BLaER1 (cell line): ENCODE data around the gene RPAP3.
A peak's percentile ranks its signal among the peaks of the same experiment; 100 is the strongest.

Experiments used
- H3K27ac ChIP-seq: shearing (Covaris generic); formaldehyde crosslinking; 2 replicates; pipeline ENCODE4 v1.8.1; 2022
- H3K27me3 ChIP-seq: shearing (Covaris generic); formaldehyde crosslinking; 2 replicates; pipeline ENCODE4 v1.8.1; 2022
- H3K36me3 ChIP-seq: shearing (Covaris generic); formaldehyde crosslinking; 2 replicates; pipeline ENCODE4 v1.8.1; 2022
- H3K4me1 ChIP-seq: shearing (Covaris generic); formaldehyde crosslinking; 2 replicates; pipeline ENCODE4 v1.8.1; 2022
- H3K4me2 ChIP-seq: shearing (Covaris generic); formaldehyde crosslinking; 2 replicates; pipeline ENCODE4 v1.8.1; 2022
- H3K4me3 ChIP-seq: shearing (Covaris generic); formaldehyde crosslinking; 2 replicates; pipeline ENCODE4 v1.8.1; 2022
- H3K9ac ChIP-seq: shearing (Covaris generic); formaldehyde crosslinking; 2 replicates; pipeline ENCODE4 v1.8.1; 2022
- H3K9me3 ChIP-seq: shearing (Covaris generic); formaldehyde crosslinking; 2 replicates; pipeline ENCODE4 v1.8.1; 2022
- H4K20me1 ChIP-seq: shearing (Covaris generic); formaldehyde crosslinking; 2 replicates; pipeline ENCODE4 v1.8.1; 2022
- Cebpa-rat ChIP-seq: shearing (Covaris generic); IDR thresholded peaks from 2 replicates; pipeline ENCODE4 v1.8.1; 2022

RPAP3 gene

GRCh38 chr12:47750229-47750798, 44.5 kb upstream of the RPAP3 start:
- peaks cover 95% of the 10 kb centered on the region for H3K4me1 ChIP-seq
- H3K4me2 ChIP-seq: peak overlapping the region; percentile 97
- no peaks in the 10 kb centered on the region for H4K20me1 ChIP-seq
- no peaks in the 10 kb centered on the region for H3K9me3 ChIP-seq
- H3K9ac ChIP-seq: 0 out of 2 replicates have a peak overlapping the region, but pooled peaks have one; percentile 38
- H3K4me3 ChIP-seq: no peak overlapping the region
- H3K27ac ChIP-seq: peak overlapping the region; percentile 72; the same call in 1 of the 2 replicates
- no peak for TF ChIP-seq Cebpa-rat
- H3K27me3 ChIP-seq: no peaks in the 10 kb centered on the region
- 0 out of 2 replicates have a peak, but pooled peaks cover 3% of the 10 kb centered on the region for H3K36me3 ChIP-seq

GRCh38 chr12:47748899-47749298, 43.1 kb upstream of the RPAP3 start:
- Histone ChIP-seq H3K9me3 (no peaks in the 10 kb centered on the region), H3K4me2 (peak overlapping the region; percentile 97), H3K4me3 (no peak overlapping the region), H3K36me3 (0 out of 2 replicates have a peak, but pooled peaks cover 3% of the 10 kb centered on the region), H3K27me3 (no peaks in the 10 kb centered on the region), H4K20me1 (no peaks in the 10 kb centered on the region), H3K27ac (no peak overlapping the region), H3K4me1 (peaks cover 94% of the 10 kb centered on the region), H3K9ac (no peak overlapping the region)
- TF ChIP-seq Cebpa-rat: no peak

- no peaks in the 10 kb centered on the region for H4K20me1 ChIP-seq
- 0 out of 2 replicates have a peak, but pooled peaks cover 3% of the 10 kb centered on the region for H3K36me3 ChIP-seq
- H3K4me1 ChIP-seq: peaks cover 94% of the 10 kb centered on the region
- H3K4me2 ChIP-seq: no peak overlapping the region
- no peak overlapping the region for H3K27ac ChIP-seq
- H3K9me3 ChIP-seq: no peaks in the 10 kb centered on the region
- no peak overlapping the region for H3K9ac ChIP-seq
- H3K27me3 ChIP-seq: no peaks in the 10 kb centered on the region
- no peak overlapping the region for H3K4me3 ChIP-seq
- no peak for TF ChIP-seq Cebpa-rat
Measured at GRCh38 chr12:47748507-47748828, 42.6 kb upstream of the RPAP3 start.

- Histone ChIP-seq H3K27me3 (no peaks in the 10 kb centered on the region), H3K4me2 (peak overlapping the region; percentile 51), H3K9ac (no peak overlapping the region), H3K36me3 (0 out of 2 replicates have a peak, but pooled peaks cover 3% of the 10 kb centered on the region), H3K4me1 (peaks cover 94% of the 10 kb centered on the region), H3K9me3 (no peaks in the 10 kb centered on the region), H3K4me3 (no peak overlapping the region), H4K20me1 (no peaks in the 10 kb centered on the region), H3K27ac (no peak overlapping the region)
- no peak for TF ChIP-seq Cebpa-rat
Measured at GRCh38 chr12:47747596-47748506, 42.0 kb upstream of the RPAP3 start.

- H3K27me3 ChIP-seq: no peaks in the 10 kb centered on the region
- no peak overlapping the region for H3K4me3 ChIP-seq
- H3K27ac ChIP-seq: no peak overlapping the region
- H3K36me3 ChIP-seq: 0 out of 2 replicates have a peak, but pooled peaks cover 3% of the 10 kb centered on the region
- no peaks in the 10 kb centered on the region for H3K9me3 ChIP-seq
- H3K4me2 ChIP-seq: peak overlapping the region; percentile 51
- TF ChIP-seq Cebpa-rat: no peak
- peaks cover 94% of the 10 kb centered on the region for H3K4me1 ChIP-seq
- H4K20me1 ChIP-seq: no peaks in the 10 kb centered on the region
- H3K9ac ChIP-seq: no peak overlapping the region
Measured at GRCh38 chr12:47747126-47747525, 41.3 kb upstream of the RPAP3 start.

- no peak overlapping the region for H3K4me3 ChIP-seq
- peak overlapping the region; percentile 51 for H3K4me2 ChIP-seq
Measured at GRCh38 chr12:47746523-47746922, 40.7 kb upstream of the RPAP3 start.

GRCh38 chr12:47746073-47746472, 40.2 kb upstream of the RPAP3 start:
- H3K9ac ChIP-seq: no peak overlapping the region
- peaks cover 93% of the 10 kb centered on the region for H3K4me1 ChIP-seq
- H3K4me3 ChIP-seq: no peak overlapping the region
- no peaks in the 10 kb centered on the region for H4K20me1 ChIP-seq
- no peak for TF ChIP-seq Cebpa-rat
- H3K4me2 ChIP-seq: peak overlapping the region; percentile 51; the same call in 1 of the 2 replicates
- H3K27ac ChIP-seq: no peak overlapping the region
- no peaks in the 10 kb centered on the region for H3K27me3 ChIP-seq
- no peaks in the 10 kb centered on the region for H3K9me3 ChIP-seq
- H3K36me3 ChIP-seq: 0 out of 2 replicates have a peak, but pooled peaks cover 3% of the 10 kb centered on the region

More at GRCh38 chr12:47746523-47746922, 40.7 kb upstream of the RPAP3 start:
- Histone ChIP-seq H3K9me3 (no peaks in the 10 kb centered on the region), H4K20me1 (no peaks in the 10 kb centered on the region), H3K4me1 (peaks cover 94% of the 10 kb centered on the region), H3K36me3 (0 out of 2 replicates have a peak, but pooled peaks cover 3% of the 10 kb centered on the region), H3K27me3 (no peaks in the 10 kb centered on the region), H3K9ac (no peak overlapping the region), H3K27ac (no peak overlapping the region)
- TF ChIP-seq Cebpa-rat: no peak

- Histone ChIP-seq H4K20me1 (no peaks in the 10 kb centered on the region), H3K4me3 (no peak overlapping the region), H3K9ac (no peak overlapping the region), H3K27ac (0 out of 2 replicates have a peak overlapping the region, but pooled peaks have one; percentile 22), H3K36me3 (0 out of 2 replicates have a peak, but pooled peaks cover 3% of the 10 kb centered on the region), H3K4me1 (peaks cover 93% of the 10 kb centered on the region), H3K4me2 (peak overlapping the region; percentile 51), H3K27me3 (no peaks in the 10 kb centered on the region), H3K9me3 (no peaks in the 10 kb centered on the region)
- no peak for TF ChIP-seq Cebpa-rat
Measured at GRCh38 chr12:47745485-47746041, 39.7 kb upstream of the RPAP3 start.

GRCh38 chr12:47744778-47745436, 39.1 kb upstream of the RPAP3 start:
- Histone ChIP-seq H3K9ac (no peak overlapping the region), H3K9me3 (no peaks in the 10 kb centered on the region), H3K4me2 (peak overlapping the region; percentile 13; the same call in 1 of the 2 replicates), H3K27ac (no peak overlapping the region), H4K20me1 (no peaks in the 10 kb centered on the region), H3K27me3 (no peaks in the 10 kb centered on the region), H3K36me3 (0 out of 2 replicates have a peak, but pooled peaks cover 3% of the 10 kb centered on the region), H3K4me3 (no peak overlapping the region), H3K4me1 (peaks cover 93% of the 10 kb centered on the region)
- no peak for TF ChIP-seq Cebpa-rat
